GM19099 (cell line): Measurements from ENCODE around the gene DDX21.

ENCODE experiments used
- POLR2A ChIP-seq: IDR thresholded peaks from 3 replicates; pipeline ENCODE4 v1.6.1; 2011; ENCODE audit warnings: low read depth; ENCODE audit not compliant: insufficient read length; ENCODE audit errors: extremely low read depth

DDX21 gene

GRCh38 chr10:68987611-68988010 lies 31.6 kb downstream of the DDX21 start:
- TF ChIP-seq POLR2A: no peak

- peak; percentile 79 for TF ChIP-seq POLR2A
Observed at GRCh38 chr10:68988530-68989316, 32.8 kb downstream of the DDX21 start, which contains the start of gene KIFBP. KIFBP (plus strand) TSS chr10:68988803; CDS start chr10:68988833, 30 bp downstream.

DNA sequence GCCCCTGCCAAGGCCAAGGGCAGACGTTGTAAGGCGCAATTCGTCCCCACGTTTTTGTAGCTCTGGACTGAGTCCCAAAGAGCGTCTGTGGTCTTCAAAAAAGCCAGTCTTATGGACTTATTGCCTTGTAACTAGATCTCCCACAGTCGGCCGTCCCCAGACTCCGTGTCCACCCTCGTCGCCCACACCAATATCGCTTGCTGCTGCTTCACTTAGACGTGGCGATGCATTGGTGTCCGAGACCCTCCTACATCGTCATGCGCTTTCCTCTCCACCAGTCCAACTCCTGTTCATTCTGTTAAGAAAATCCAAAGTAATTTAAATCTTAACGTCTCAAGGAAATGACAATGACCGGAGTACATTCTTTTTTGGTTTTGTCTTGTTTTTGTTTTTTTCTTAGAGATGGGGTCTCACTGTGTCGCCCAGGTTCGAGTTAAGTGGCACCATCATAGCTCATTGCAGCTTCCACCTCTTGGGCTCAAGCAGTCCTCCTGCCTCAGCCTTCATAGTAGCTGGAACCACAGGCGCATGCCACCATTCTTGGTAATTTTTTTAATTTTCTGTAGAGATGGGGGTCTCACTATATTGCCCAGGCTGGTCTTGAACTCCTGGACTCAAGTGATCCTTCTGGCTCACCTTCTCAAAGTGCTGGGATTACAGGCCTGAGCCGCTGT lies 33.5 kb downstream of the DDX21 start:
- TF ChIP-seq POLR2A: no peak

DNA sequence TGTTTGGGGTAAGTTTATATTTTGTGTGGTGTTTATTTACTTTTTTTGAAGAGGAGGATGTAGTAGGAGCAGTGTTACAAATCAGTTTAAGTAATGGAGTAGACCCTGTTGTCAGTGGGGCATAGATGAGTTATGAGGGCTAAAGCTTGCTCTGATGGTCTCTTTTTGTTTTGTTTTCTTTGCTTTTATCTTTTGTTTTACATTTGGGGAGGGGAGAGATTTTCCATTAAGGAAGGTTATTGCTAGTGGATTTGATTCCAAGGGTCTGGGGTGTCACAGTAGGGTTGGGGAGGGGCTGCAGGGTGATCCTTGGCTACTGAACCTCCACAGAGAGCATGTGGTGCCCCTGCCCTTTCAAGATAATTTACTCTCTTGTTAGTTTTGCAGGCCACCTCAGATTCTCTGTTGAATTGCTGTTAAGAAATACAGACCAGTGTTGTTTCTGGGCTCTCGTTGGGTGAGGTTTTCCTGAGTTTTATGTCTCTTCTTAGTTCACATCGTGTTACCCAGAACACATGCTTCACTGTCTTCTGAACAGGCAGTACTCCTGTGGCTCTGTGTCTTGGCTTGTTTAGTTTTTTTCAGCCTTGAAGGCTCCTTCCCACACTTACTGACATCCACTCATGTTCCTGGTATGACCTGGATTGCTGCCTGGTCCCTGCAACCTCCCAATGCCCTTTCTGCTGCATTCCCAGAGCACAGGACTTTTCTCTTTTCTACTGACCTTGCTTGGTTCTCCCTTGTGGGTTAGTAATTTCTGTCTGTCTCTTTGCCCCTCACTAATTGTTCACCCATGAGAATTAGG lies 36.9 kb downstream of the DDX21 start:
- no peak for TF ChIP-seq POLR2A

DNA sequence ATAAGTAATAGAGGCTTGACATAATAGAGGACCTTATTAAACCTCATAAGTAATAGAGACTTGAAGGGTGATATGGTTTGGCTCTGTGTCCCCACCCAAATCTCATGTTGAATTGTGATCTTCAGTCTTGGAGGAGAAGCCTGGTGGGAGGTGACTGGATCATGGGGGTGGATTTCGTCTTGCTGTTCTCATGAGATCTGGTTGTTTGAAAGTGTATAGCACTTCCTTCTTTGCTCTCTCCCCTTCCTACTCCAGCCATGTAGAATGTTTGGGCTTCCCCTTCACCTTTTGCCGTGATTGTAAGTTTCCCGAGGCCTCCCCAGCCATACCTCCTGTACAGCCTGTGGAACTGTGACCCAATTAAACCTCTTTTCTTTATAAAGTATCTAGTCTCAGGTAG lies 41.2 kb downstream of the DDX21 start:
- TF ChIP-seq POLR2A: no peak

DNA sequence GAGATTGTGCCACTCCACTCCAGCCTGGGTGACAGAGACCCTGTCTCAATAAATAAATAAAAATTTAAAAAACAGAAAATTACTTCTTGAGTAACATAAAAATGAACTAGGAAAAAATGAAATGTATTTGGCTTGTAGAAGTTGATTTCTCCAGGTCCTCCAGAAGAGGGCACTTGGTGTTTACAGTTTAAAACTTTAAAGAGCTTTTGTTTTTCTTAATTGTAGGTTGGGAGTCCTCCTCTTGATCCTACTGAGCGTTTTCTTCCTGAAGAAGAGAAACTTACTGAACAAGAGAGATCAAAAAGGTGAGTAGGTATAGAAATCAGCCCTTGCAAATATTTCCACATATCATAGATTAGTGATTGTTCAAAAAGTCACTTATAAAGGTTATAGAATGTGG lies 48.9 kb downstream of the DDX21 start:
- TF ChIP-seq POLR2A: no peak

- TF ChIP-seq POLR2A: no peak
Observed at GRCh38 chr10:69005704-69006485, 49.9 kb downstream of the DDX21 start.

DNA sequence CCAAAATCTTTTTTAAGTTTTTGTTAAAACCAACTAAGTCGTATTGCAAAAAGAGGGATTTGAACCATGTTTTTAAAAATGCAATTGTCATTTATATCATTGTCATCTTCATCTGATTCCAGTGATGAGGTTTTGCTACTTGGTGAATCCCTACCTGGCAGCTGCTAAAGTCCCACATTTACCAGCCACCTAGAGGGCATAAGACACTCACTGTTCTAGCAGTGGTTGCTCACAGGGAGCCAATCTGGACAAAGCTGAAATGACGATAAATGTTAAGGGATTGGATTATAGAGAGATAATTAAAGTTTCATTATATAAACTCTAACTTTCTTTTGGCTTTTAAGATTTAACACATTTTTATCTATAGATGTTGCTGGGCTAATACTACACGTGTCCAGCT lies 51.3 kb downstream of the DDX21 start:
- no peak for TF ChIP-seq POLR2A

DNA sequence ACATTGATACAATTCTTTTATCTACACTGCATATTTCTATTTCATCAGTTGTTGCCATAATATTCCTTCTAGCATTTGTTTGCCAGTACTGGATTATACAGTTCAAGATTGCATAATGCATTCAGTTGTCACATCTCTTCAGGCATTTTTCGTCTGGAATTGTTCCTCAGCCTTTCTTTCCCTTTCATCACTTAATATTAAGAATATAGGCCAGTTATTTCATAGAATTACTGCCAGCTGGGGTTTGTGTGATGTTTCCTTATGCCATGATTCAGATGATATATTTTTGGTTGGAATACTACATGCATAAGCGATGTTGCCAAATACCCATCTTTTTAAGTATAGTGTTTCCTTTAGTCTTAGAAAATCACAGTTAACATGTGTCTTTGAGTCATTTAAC lies 53.4 kb downstream of the DDX21 start:
- TF ChIP-seq POLR2A: no peak

- no peak for TF ChIP-seq POLR2A
Observed at GRCh38 chr10:69010151-69010640, 54.2 kb downstream of the DDX21 start.

DNA sequence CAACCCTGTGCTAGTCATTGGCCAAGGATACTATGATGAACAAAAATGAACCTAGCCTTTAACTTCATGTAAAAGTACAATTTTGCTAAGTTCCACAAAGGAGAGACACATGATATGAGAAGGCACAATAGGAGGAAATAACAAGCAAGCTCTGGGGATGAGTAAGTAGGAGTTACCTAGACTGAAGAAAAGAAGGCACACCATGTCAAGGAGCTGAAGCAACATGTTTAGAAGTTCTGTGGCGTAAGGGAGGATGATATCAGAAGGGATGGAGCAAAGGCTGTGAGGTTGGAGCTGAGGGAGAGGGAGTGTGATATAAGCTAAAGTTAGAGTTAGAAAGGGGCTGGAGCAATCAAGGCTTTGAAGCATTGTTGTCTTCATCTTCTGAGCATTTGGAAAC lies 58.2 kb downstream of the DDX21 start:
- no peak for TF ChIP-seq POLR2A

DNA sequence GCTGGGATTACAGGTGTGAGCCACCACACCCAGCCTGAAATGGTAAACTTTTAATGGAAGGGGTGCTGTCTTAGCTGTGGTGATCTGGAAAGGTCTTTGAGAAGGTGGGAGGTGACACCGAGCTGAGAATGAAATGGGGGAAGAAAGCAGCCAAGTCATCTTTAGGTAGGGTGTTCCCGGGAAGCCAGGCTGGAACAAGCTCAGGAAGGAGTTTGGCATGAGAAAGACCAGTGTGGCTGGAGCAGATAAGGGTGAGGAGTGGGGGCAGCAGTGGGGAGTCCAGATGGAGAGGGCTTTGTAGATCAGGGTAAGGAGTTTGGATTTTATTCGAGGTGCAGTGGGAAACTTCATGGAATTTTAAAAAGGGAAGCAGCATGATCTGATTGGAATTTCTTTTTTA lies 62.6 kb downstream of the DDX21 start:
- TF ChIP-seq POLR2A: no peak

DNA sequence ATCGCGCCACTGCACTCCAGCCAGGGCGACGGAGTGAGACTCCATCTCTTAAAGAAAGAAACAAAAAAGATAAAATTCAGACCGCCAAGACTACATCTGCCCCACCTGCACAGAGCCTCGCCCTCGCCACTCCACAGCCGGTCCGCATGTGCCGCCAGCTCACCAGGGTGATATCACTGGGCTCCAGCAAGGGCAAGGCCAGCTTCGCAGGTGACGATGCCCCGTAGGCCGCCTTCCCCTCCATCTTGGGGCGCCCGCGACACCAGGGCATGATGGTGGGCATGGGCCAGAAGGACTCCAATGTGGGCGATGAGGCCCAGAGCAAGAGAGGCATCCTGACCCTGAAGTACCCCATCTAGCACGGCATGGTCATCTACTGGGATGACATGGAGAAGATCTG lies 66.6 kb downstream of the DDX21 start:
- no peak for TF ChIP-seq POLR2A

DNA sequence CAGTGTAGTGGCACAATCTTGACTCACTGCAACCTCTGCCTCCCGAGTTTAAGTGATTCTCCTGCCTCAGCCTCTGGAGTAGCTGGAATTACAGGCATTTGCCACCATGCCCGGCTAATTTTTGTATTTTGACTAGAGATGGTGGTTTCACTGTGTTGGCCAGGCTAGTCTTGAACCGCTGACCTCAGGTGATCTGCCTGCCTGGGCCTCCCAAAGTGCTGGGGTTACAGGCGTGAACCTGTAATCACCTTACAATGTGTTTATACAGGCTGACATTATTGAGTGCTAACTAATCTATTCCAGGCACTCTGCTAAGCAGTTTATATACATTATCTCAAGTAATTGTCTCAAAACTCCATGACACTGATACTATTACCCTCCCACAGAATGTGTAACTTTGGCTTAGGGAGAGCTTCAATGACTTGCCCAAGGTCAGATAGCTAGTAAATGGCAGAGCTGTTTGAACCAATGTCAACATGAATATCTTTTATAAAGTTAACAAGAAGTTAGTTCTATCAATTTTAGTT lies 69.5 kb downstream of the DDX21 start:
- no peak for TF ChIP-seq POLR2A
